ENCODE data around the gene ADAD2.

Gene ADAD2

GRCh38 chr16:84246679-84247077 lies 55.7 kb downstream of the ADAD2 start:
- no peak for DNase-seq (ENCODE audit: low spot score)

Measured in CD4-positive, alpha-beta T cell treated with Interleukin-2 at 100 ng/mL for 4 hours (primary cell).